HUDEP-2 (cell line): ENCODE results near the gene OSGIN1.

Experiments used
- DNase-seq, 76 experiments: peaks; one replicate each; lab custom pipeline; 2025; ENCODE audit not compliant: unreplicated experiment in 76 of 76; lab: John Stamatoyannopoulos, UW

OSGIN1 gene

GRCh38 chr16:83995754-83996153 lies 42.7 kb downstream of the OSGIN1 start:
- no peak for DNase-seq

GRCh38 chr16:83996481-83997252 lies 43.6 kb downstream of the OSGIN1 start:
- DNase-seq = no peak

GRCh38 chr16:83998091-83998490 lies 45.1 kb downstream of the OSGIN1 start:
- no peak for DNase-seq

- DNase-seq = no peak
These were observed 48.1 kb downstream of the OSGIN1 start for GRCh38 chr16:84000989-84001642.

GRCh38 chr16:84001726-84002125 lies 48.7 kb downstream of the OSGIN1 start:
- no peak for DNase-seq

GRCh38 chr16:84003038-84003437 lies 50.0 kb downstream of the OSGIN1 start:
- DNase-seq = no peak

GRCh38 chr16:84004442-84004841 lies 51.4 kb downstream of the OSGIN1 start:
- DNase-seq = no peak

GRCh38 chr16:84005391-84005790 lies 52.4 kb downstream of the OSGIN1 start:
- DNase-seq = no peak

GRCh38 chr16:84007520-84007919 lies 54.5 kb downstream of the OSGIN1 start:
- DNase-seq = no peak

GRCh38 chr16:84007965-84008364 lies 54.9 kb downstream of the OSGIN1 start:
- DNase-seq = no peak

GRCh38 chr16:84009282-84009681 lies 56.2 kb downstream of the OSGIN1 start:
- DNase-seq = no peak

GRCh38 chr16:84013787-84014569 lies 60.9 kb downstream of the OSGIN1 start:
- peak in 74 of 76 experiments; percentile 40 to 98 (median 89) for DNase-seq

- no peak for DNase-seq
These were observed 61.7 kb downstream of the OSGIN1 start for GRCh38 chr16:84014570-84015327.

GRCh38 chr16:84015399-84015798 lies 62.4 kb downstream of the OSGIN1 start:
- no peak for DNase-seq
